Liver (tissue), 2 donors: ENCODE data around the gene CASP8AP2.

Experiments used
- TAF1 ChIP-seq: conservative IDR thresholded peaks from 2 replicates; pipeline ENCODE4 v1.6.1; 2016; ENCODE audit warnings: antibody characterized with exemption, mild to moderate bottlenecking
- TF ChIP-seq, protein P1 (sequence below): IDR thresholded peaks from 2 replicates; pipeline ENCODE4 v1.6.1; 2016; ENCODE audit warnings: antibody characterized with exemption
- donor health status: healthy.

- TF ChIP-seq, protein P1, sequence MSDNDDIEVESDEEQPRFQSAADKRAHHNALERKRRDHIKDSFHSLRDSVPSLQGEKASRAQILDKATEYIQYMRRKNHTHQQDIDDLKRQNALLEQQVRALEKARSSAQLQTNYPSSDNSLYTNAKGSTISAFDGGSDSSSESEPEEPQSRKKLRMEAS = no peak
- TF ChIP-seq TAF1 = no peak
Measured at GRCh38 chr6:89817481-89817880, 12.2 kb upstream of the CASP8AP2 start.
